Caco-2 (cell line): Measurements from ENCODE around the gene FAM209A. TPM values are rescaled to one million over a fixed set of nuclear protein-coding genes. Genes with fewer than 3 reads are reported as not detected.

Experiments
- BruUV-seq: library from RNA; stranded (reverse); fragments of 400-500 nt; replicated peaks from 2 replicates; lab custom pipeline; 2021; lab: Mats Ljungman, UMichigan
- CTCF ChIA-PET: fragments of 300-600 bp; sonication (Branson Sonifier 250); formaldehyde crosslinking; loops from one replicate; lab custom pipeline; 2022; ENCODE audit warnings: antibody characterized with exemption; lab: Charles Lee
- POLR2A ChIA-PET: fragments of 300-600 bp; sonication (Branson Sonifier 250); formaldehyde crosslinking; loops from one replicate; lab custom pipeline; 2022; ENCODE audit warnings: antibody characterized with exemption; lab: Charles Lee
- DNase-seq, 2 experiments: peaks; one replicate each; pipeline versions ENCODE4 v3.0.0 to v3.0.0-alpha.2; 2020 to 2022
- H3K27me3 ChIP-seq: replicated peaks from 2 replicates; pipeline ENCODE4 v1.6.0; 2011; ENCODE audit warnings: low read length; ENCODE audit not compliant: control insufficient read depth, insufficient read depth
- H3K36me3 ChIP-seq: 2 replicates; pipeline ENCODE4 v1.5.1; 2011; ENCODE audit warnings: low read length; ENCODE audit not compliant: control insufficient read depth, insufficient read depth
- H3K4me1 ChIP-seq: fragments of 250-450 bp; sonication (Bioruptor Pico); 2 replicates; pipeline ENCODE4 v1.5.1; 2020; ENCODE audit warnings: mild to moderate bottlenecking
- H3K4me3 ChIP-seq: 2 replicates; pipeline ENCODE4 v1.5.1; 2011; ENCODE audit warnings: low read depth, mild to moderate bottlenecking, control low read depth, low read length
- H3K9me3 ChIP-seq: fragments of 250-450 bp; sonication (Bioruptor Pico); 2 replicates; pipeline ENCODE4 v1.5.1; 2020; ENCODE audit warnings: mild to moderate bottlenecking, moderate library complexity
- H3K27ac Mint-ChIP-seq: one replicate; pipeline ENCODE4 v1.8.0; 2022; ENCODE audit warnings: mixed read lengths; ENCODE audit not compliant: unreplicated experiment
- H3K27me3 Mint-ChIP-seq: one replicate; pipeline ENCODE4 v1.8.0; 2022; ENCODE audit warnings: mixed read lengths; ENCODE audit not compliant: insufficient read depth, unreplicated experiment
- H3K36me3 Mint-ChIP-seq: one replicate; pipeline ENCODE4 v1.8.0; 2022; ENCODE audit warnings: mild to moderate bottlenecking, mixed read lengths; ENCODE audit not compliant: insufficient read depth, unreplicated experiment
- H3K4me1 Mint-ChIP-seq: one replicate; pipeline ENCODE4 v1.8.0; 2022; ENCODE audit warnings: low read depth, mixed read lengths; ENCODE audit not compliant: unreplicated experiment
- H3K4me3 Mint-ChIP-seq: one replicate; pipeline ENCODE4 v1.8.0; 2022; ENCODE audit warnings: mild to moderate bottlenecking, moderate library complexity, mixed read lengths; ENCODE audit not compliant: unreplicated experiment
- H3K9me3 Mint-ChIP-seq: one replicate; pipeline ENCODE4 v1.8.0; 2022; ENCODE audit warnings: mixed read lengths; ENCODE audit not compliant: unreplicated experiment
- intact Hi-C: fragments of 100-400 bp; cut with micrococcal nuclease; formaldehyde crosslinking; loops from one replicate; pipeline ENCODE4 v1.10.0; 2022; ENCODE audit not compliant: unreplicated experiment
- total RNA-seq: library from RNA; stranded (reverse); gene quantifications from 2 replicates; pipeline ENCODE4 v1.2.3, GENCODE V29; 2022
- TF ChIP-seq, protein P1 (sequence below), 2 experiments: fragments of 200-600 bp in 1 of 2; IDR thresholded peaks; 1 replicate in 1 of 2; 2 replicates in 1 of 2; pipeline versions ENCODE4 v1.5.1 to v1.8.0; 2011 to 2022; ENCODE audit warnings: antibody characterized with exemption in 1 of 2, control low read depth in 1 of 2, inconsistent platforms in 1 of 2, low read depth in 1 of 2, low read length in 1 of 2, mild to moderate bottlenecking in 1 of 2, moderate library complexity in 1 of 2; ENCODE audit not compliant: insufficient read depth in 1 of 2, severe bottlenecking in 1 of 2, unreplicated experiment in 1 of 2

The FAM209A gene
- total RNA-seq, 1 experiment from 2014 or later: 0.57 TPM

DNA sequence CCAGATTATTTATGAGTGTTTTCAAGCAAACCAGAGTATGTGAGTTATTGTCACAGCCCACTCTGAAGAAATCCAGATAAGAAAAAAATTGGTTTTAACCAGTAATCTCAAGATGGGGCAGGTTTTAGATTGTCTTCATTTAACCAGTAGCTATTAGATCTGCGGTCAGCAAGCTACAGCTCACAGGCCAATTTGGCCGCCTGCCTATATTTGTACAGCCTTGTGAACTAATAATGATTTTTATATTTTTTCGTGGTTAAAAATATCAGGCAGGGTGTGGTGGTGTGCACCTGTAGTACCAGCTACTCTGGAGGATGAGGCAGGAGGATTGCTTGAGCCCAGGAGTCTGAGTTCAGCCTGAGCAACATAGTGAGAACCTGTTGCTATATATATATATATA lies 13.5 kb downstream of the FAM209A start:
- no peak for DNase-seq
- Histone ChIP-seq H3K27me3 (no peaks in the 10 kb centered on the region), H3K9me3 (no peaks in the 10 kb centered on the region), H3K4me1 (no peaks in the 10 kb centered on the region), H3K36me3 (no peaks in the 10 kb centered on the region), H3K4me3 (no peak overlapping the region)
- ChIA-PET CTCF (no interaction called here), POLR2A (interaction anchor here (0.7 kb wide), 1 partner anchor 139 kb away, joined by 3 read pairs; no protein-coding TSS in a partner anchor)
- Mint-ChIP-seq H3K27ac (no peak overlapping the region), H3K4me1 (no peaks in the 10 kb centered on the region), H3K9me3 (no peaks in the 10 kb centered on the region), H3K27me3 (no peaks in the 10 kb centered on the region), H3K36me3 (no peaks in the 10 kb centered on the region), H3K4me3 (no peak overlapping the region)
- no TSS peak for BruUV-seq
- intact Hi-C loops: no loop called here
- TF ChIP-seq, protein P1, sequence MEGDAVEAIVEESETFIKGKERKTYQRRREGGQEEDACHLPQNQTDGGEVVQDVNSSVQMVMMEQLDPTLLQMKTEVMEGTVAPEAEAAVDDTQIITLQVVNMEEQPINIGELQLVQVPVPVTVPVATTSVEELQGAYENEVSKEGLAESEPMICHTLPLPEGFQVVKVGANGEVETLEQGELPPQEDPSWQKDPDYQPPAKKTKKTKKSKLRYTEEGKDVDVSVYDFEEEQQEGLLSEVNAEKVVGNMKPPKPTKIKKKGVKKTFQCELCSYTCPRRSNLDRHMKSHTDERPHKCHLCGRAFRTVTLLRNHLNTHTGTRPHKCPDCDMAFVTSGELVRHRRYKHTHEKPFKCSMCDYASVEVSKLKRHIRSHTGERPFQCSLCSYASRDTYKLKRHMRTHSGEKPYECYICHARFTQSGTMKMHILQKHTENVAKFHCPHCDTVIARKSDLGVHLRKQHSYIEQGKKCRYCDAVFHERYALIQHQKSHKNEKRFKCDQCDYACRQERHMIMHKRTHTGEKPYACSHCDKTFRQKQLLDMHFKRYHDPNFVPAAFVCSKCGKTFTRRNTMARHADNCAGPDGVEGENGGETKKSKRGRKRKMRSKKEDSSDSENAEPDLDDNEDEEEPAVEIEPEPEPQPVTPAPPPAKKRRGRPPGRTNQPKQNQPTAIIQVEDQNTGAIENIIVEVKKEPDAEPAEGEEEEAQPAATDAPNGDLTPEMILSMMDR (IDR thresholded peaks at IDR 0.05; ENCODE audit: insufficient read depth in 1 of 2, low read depth in 1 of 2, low read length in 1 of 2, severe bottlenecking in 1 of 2, unreplicated experiment in 1 of 2): no peak

DNA sequence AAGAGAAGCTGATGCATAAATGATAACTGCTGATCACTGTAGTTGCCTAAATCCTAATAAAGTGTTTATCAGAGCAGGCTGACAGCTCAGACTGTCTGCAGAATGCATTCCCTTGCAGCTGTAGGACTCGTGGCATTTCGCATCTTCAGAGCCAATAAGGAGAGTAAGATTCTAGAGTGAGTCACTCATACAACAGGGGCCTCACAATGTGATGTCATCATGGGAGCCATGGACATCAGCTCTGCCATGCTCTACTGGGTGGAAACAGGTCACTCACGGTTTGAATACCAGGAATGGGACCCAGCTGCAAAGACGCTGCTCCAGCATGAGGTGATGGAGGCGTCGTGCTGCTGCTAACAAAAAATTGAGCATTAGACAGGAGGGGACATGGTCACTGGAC lies 15.9 kb downstream of the FAM209A start:
- Histone ChIP-seq H3K4me3 (no peak overlapping the region), H3K36me3 (no peaks in the 10 kb centered on the region), H3K9me3 (no peaks in the 10 kb centered on the region), H3K4me1 (no peaks in the 10 kb centered on the region), H3K27me3 (no peaks in the 10 kb centered on the region)
- no TSS peak for BruUV-seq
- intact Hi-C loops: no loop called here
- DNase-seq: no peak
- CTCF ChIA-PET: interaction anchor here (1.0 kb wide), 1 partner anchor 10 kb away, joined by 6 read pairs; no protein-coding TSS in a partner anchor
- TF ChIP-seq, protein P1 (IDR thresholded peaks at IDR 0.05; ENCODE audit: insufficient read depth in 1 of 2, low read depth in 1 of 2, low read length in 1 of 2, severe bottlenecking in 1 of 2, unreplicated experiment in 1 of 2): no peak
- Mint-ChIP-seq H3K9me3 (no peaks in the 10 kb centered on the region), H3K27ac (no peak overlapping the region), H3K36me3 (no peaks in the 10 kb centered on the region), H3K4me3 (no peak overlapping the region), H3K4me1 (no peaks in the 10 kb centered on the region), H3K27me3 (no peaks in the 10 kb centered on the region)
- POLR2A ChIA-PET: no interaction called here

DNA sequence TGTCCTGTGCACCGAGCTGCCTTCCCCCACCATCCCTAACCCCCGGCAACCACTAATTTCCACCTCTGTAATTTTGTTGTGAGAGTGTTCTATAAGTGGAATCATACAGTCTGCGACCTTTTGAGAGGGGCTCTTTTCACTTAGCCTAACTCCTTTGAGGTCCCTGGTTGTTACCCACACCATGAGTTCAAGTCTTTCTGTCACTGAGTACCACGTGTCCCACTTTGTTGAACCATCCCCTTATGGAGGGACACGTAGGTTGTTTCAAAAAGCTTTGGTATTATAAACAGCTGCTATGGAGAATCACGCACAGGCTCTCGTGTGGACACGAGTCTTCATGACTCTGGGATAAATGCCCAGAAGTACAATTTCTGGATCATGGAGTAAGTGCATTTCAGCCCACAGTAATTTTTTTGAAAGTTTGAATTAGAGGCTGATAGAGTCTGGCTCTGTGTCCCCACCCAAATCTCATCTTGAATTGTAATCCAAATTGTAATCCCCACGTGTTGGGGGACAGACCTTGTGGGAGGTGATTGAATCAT lies 18.0 kb downstream of the FAM209A start:
- ChIA-PET CTCF (no interaction called here), POLR2A (no interaction called here)
- intact Hi-C loops: no loop called here
- DNase-seq: no peak
- H3K4me3 Mint-ChIP-seq: no peak overlapping the region
- no peaks in the 10 kb centered on the region for H3K27me3 ChIP-seq
- no peaks in the 10 kb centered on the region for H3K9me3 ChIP-seq
- no peak overlapping the region for H3K4me3 ChIP-seq
- TF ChIP-seq, protein P1 (IDR thresholded peaks at IDR 0.05; ENCODE audit: insufficient read depth in 1 of 2, low read depth in 1 of 2, low read length in 1 of 2, severe bottlenecking in 1 of 2, unreplicated experiment in 1 of 2): no peak
- H3K36me3 Mint-ChIP-seq: no peaks in the 10 kb centered on the region
- no peaks in the 10 kb centered on the region for H3K4me1 ChIP-seq
- no peaks in the 10 kb centered on the region for H3K4me1 Mint-ChIP-seq
- no peaks in the 10 kb centered on the region for H3K36me3 ChIP-seq
- H3K27ac Mint-ChIP-seq: no peak overlapping the region
- no peaks in the 10 kb centered on the region for H3K9me3 Mint-ChIP-seq
- BruUV-seq: no TSS peak
- no peaks in the 10 kb centered on the region for H3K27me3 Mint-ChIP-seq
